Ishikawa (cell line): ENCODE results near the gene SLX4.

ENCODE experiments used
- CEBPB ChIP-seq: IDR thresholded peaks from 2 replicates; pipeline ENCODE4 v1.6.1; 2012
- EGR1 ChIP-seq: IDR thresholded peaks from 2 replicates; pipeline ENCODE4 v1.6.1; 2012
- EP300 ChIP-seq: IDR thresholded peaks from 2 replicates; pipeline ENCODE4 v1.6.1; 2012; ENCODE audit warnings: borderline replicate concordance
- FOXM1 ChIP-seq: IDR thresholded peaks from 2 replicates; pipeline ENCODE4 v1.6.1; 2012; ENCODE audit warnings: low read depth, borderline replicate concordance
- MAX ChIP-seq: IDR thresholded peaks from 2 replicates; pipeline ENCODE4 v1.6.1; 2012
- NFIC ChIP-seq: IDR thresholded peaks from 2 replicates; pipeline ENCODE4 v1.6.1; 2012
- RAD21 ChIP-seq: IDR thresholded peaks from 2 replicates; pipeline ENCODE4 v1.6.1; 2012; ENCODE audit warnings: low read depth
- REST ChIP-seq: IDR thresholded peaks from 2 replicates; pipeline ENCODE4 v1.6.1; 2012; ENCODE audit warnings: low read depth, mild to moderate bottlenecking
- TAF1 ChIP-seq: IDR thresholded peaks from 2 replicates; pipeline ENCODE4 v1.6.1; 2012; ENCODE audit warnings: low read depth, mild to moderate bottlenecking
- TCF12 ChIP-seq: IDR thresholded peaks from 2 replicates; pipeline ENCODE4 v1.6.1; 2012; ENCODE audit warnings: low read depth
- TEAD4 ChIP-seq: IDR thresholded peaks from 2 replicates; pipeline ENCODE4 v1.6.1; 2012
- YY1 ChIP-seq: IDR thresholded peaks from 2 replicates; pipeline ENCODE4 v1.6.1; 2012; ENCODE audit warnings: low read depth
- ZBTB7A ChIP-seq: IDR thresholded peaks from 2 replicates; pipeline ENCODE4 v1.6.1; 2012; ENCODE audit warnings: low read depth

GRCh38 chr16:3561626-3562025, 49.8 kb downstream of the SLX4 start:
- TF ChIP-seq NFIC: no peak
- no peak for TF ChIP-seq TAF1
- no peak for TF ChIP-seq EGR1
- TF ChIP-seq YY1: no peak
- no peak for TF ChIP-seq REST
- no peak for TF ChIP-seq CEBPB
- TF ChIP-seq EP300: no peak
- no peak for TF ChIP-seq FOXM1
- no peak for TF ChIP-seq MAX
- TF ChIP-seq RAD21: no peak
- TF ChIP-seq TEAD4: no peak
- TF ChIP-seq TCF12: no peak
- no peak for TF ChIP-seq ZBTB7A
